ENCODE results near the gene TMEM97.

DNA sequence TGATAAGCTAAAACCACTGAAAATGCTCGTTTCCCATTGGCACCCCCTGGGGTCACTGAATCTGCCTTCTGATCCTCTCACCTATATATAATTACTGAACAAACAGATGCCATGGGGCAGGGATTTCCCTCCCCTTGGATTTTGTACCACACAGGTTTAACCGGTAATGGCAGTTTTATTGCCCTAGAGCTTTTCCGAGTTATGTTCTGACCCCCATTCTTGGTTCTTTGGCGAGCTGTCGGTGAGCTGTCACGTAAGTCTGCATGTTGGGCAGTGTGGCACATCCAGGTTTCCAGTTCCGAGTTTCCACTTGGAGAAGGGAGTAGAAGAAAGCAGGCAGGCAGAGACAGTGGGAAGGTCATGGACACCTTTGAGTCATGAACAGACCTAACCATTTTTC lies 7.1 kb downstream of the TMEM97 start:
- TF ChIP-seq EZH2phosphoT487 (IDR thresholded peaks at IDR 0.05; ENCODE audit: low read depth, severe bottlenecking, unreplicated experiment) = no peak
- TF ChIP-seq CTCF (IDR thresholded peaks at IDR 0.05; ENCODE audit: poor library complexity) = no peak
- no peak for TF ChIP-seq EZH2 (IDR thresholded peaks at IDR 0.05; ENCODE audit: borderline replicate concordance)

All from hepatocyte (in vitro differentiated cells).